PFSK-1 (cell line): ENCODE results near the gene GALNT14.

ENCODE experiments used
- FOXP2 ChIP-seq: optimal IDR thresholded peaks from 2 replicates; pipeline ENCODE3; 2011; ENCODE audit warnings: borderline replicate concordance, control low read depth, inconsistent platforms; ENCODE audit not compliant: insufficient read depth; ENCODE audit errors: extremely low read length, extremely low read depth
- POLR2AphosphoS5 ChIP-seq: IDR thresholded peaks from 2 replicates; pipeline ENCODE4 v1.6.1; 2012; ENCODE audit warnings: low read depth, mild to moderate bottlenecking, control low read depth, low read length, moderate library complexity
- REST ChIP-seq, 2 experiments: IDR thresholded peaks; 2 replicates each; pipeline versions ENCODE4 v1.6.1 to v1.8.0; 2011 to 2012; ENCODE audit warnings: low read depth in 2 of 2, low read length in 2 of 2, control low read depth in 1 of 2, inconsistent platforms in 1 of 2, mild to moderate bottlenecking in 1 of 2, moderate library complexity in 1 of 2; ENCODE audit not compliant: insufficient read depth in 1 of 2
- SIN3A ChIP-seq: IDR thresholded peaks from 2 replicates; pipeline ENCODE4 v1.6.1; 2012; ENCODE audit warnings: mild to moderate bottlenecking, low read length, moderate library complexity, borderline replicate concordance; ENCODE audit not compliant: insufficient read depth
- TAF1 ChIP-seq: IDR thresholded peaks from 2 replicates; pipeline ENCODE4 v1.6.1; 2012; ENCODE audit warnings: low read length, control low read depth, borderline replicate concordance; ENCODE audit not compliant: insufficient read depth

GALNT14 gene

DNA sequence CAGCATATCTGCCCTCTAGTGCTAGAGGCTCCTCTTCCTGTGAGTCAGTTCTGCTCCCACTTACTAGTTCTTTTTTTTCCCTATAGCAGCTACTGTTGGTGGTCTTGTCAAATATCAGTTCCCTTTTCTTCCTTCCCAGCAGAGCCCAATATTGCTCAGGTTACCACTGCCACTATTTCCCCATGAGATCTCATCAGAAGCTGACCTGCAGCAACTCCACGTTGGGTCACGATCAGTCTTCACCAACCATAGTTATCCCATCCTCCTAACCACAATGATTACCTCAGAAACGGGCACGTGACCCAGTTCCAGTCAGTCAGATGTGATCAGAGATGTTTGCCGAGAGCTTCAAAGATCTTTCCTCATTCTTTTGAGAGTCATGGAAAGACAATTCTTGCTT lies 271.3 kb downstream of the GALNT14 start:
- TF ChIP-seq TAF1, result no peak
- TF ChIP-seq SIN3A, result no peak
- no peak for TF ChIP-seq FOXP2
- no peak for TF ChIP-seq REST (IDR thresholded peaks at IDR 0.05; ENCODE audit: insufficient read depth in 1 of 2, low read depth in 2 of 2, low read length in 2 of 2)
- TF ChIP-seq POLR2AphosphoS5, result no peak

GRCh38 chr2:30865892-30866681 lies 272.2 kb downstream of the GALNT14 start:
- TF ChIP-seq SIN3A (no peak), TAF1 (no peak), REST (IDR thresholded peaks at IDR 0.05; ENCODE audit: insufficient read depth in 1 of 2, low read depth in 2 of 2, low read length in 2 of 2) (no peak), POLR2AphosphoS5 (no peak), FOXP2 (no peak)

GRCh38 chr2:30865243-30865642 lies 273.0 kb downstream of the GALNT14 start:
- TF ChIP-seq FOXP2, result no peak
- no peak for TF ChIP-seq TAF1
- TF ChIP-seq POLR2AphosphoS5, result no peak
- TF ChIP-seq SIN3A, result no peak
- no peak for TF ChIP-seq REST (IDR thresholded peaks at IDR 0.05; ENCODE audit: insufficient read depth in 1 of 2, low read depth in 2 of 2, low read length in 2 of 2)

GRCh38 chr2:30862054-30862651 lies 276.1 kb downstream of the GALNT14 start:
- TF ChIP-seq REST (IDR thresholded peaks at IDR 0.05; ENCODE audit: insufficient read depth in 1 of 2, low read depth in 2 of 2, low read length in 2 of 2) (no peak), FOXP2 (no peak), SIN3A (no peak), TAF1 (no peak), POLR2AphosphoS5 (no peak)

- TF ChIP-seq REST (IDR thresholded peaks at IDR 0.05; ENCODE audit: insufficient read depth in 1 of 2, low read depth in 2 of 2, low read length in 2 of 2), result no peak
- no peak for TF ChIP-seq SIN3A
- TF ChIP-seq POLR2AphosphoS5, result no peak
- no peak for TF ChIP-seq TAF1
- TF ChIP-seq FOXP2, result no peak
Observed at GRCh38 chr2:30860726-30861125, 277.5 kb downstream of the GALNT14 start.
